HG03196 (cell line): Measurements from ENCODE around the gene TRIM65.

ENCODE experiments used
- ATAC-seq: cut with Tn5 transposase; IDR thresholded peaks from one replicate; pipeline ENCODE4 v1.9.1; 2021; ENCODE audit not compliant: unreplicated experiment

TRIM65 gene

DNA sequence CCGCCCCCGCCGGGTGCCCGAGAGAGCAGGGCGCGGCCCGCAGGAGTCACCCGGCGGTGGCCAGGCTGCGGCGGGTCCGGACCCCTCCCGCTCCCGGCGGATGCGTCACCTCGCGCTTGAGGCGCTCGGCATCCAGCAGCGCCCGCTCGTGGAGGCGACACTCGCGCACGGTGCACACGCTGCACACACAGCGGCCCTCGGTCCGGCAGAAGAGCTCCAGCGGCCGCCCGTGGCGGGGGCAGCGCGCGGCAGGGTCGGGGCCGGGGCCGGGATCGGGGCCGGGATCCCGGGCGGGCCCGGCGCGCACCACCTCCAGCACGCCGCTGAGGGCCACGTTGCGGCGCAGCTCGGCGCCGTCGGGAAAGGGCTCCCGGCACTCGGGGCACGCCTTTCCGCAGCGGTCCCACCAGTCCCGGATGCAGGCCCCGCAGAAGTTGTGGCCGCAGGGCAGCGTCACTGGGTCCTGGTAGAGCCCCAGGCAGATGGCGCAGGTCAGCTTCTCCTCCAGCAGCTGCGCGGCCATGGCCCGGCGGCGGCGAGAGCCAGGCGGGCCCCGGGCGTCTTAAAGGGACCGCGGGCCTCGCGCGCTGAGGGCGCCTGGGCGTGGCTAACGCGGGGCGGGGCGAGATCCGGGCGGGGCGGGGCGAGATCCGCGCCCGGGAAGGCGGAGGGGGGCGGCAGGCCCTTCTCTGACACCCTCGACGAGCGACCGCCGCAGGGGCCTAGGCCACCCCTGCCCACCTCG is at the start of gene TRIM65:
Gene TRIM65, minus strand, starts transcription at position 537 of the 745 bp plus-strand sequence. Its CDS starts 14 bp downstream, at position 523.
- ATAC-seq, result peak; percentile 42

- ATAC-seq, result no peak
Observed at GRCh38 chr17:75945211-75945610, 48.5 kb upstream of the TRIM65 start.

GRCh38 chr17:75943491-75943890 is 46.7 kb upstream of the TRIM65 start:
- ATAC-seq, result no peak

GRCh38 chr17:75942473-75942872 is 45.7 kb upstream of the TRIM65 start:
- ATAC-seq, result no peak

DNA sequence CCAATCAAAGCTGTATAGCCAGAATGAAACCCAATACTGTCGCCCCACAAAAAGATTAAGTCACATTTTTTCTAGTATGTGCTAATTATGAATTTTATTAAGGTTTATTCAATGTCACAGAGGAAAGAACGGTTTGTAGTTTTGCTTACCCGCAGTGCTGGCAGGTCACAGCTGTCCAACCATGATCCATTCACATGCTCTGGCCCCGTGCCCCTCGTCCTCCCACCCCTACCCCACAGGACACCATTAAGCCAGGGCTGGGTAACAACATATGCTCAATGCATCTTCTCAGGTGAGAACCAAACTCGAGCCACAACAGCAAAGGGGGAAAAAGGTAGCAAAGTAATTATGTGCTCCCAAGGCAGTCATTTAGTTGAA is 44.7 kb upstream of the TRIM65 start:
- no peak for ATAC-seq

GRCh38 chr17:75940727-75941441 is 44.1 kb upstream of the TRIM65 start, which contains the start of gene FBF1:
Gene FBF1 (minus strand): TSS chr17:75941042. CDS start chr17:75938149, 2,893 bp downstream.
- ATAC-seq, result peak; percentile 94

DNA sequence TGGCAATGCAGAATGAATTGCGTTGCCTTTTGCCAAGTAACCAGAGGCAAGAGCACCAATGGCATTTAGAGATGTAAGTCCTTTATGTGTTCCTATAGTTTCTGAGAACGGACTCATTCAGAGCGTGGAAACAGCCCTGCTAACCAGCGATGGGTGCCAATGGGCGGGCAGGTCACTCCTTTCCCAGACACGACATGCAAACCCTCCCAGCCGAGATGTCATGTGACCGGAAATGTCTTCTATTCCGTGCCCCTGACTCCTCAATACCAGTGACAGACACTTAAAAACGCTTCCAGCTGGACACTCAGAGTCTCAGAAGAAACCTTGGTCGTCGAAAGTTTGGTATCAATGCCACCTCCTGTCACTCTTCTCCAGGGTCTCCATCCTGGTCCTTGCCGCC is 40.9 kb upstream of the TRIM65 start:
- no peak for ATAC-seq

DNA sequence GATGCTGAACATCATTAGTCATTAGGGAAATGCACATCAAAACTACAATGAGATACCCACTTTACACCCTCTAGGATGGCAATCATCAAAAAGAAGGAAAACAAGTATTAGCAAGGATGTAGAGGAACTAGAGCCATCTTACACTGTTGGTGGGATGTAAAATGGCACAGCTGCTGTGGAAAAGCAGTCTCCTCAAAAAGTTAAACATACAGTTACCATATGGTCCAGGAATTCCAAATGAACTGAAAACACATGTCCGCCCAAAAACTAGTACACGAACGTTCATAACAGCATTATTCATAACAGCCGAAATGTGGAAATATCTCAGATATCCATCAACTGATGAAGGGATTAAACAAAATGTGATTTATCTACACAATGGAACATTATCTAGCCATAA is 37.1 kb upstream of the TRIM65 start:
- ATAC-seq, result no peak

DNA sequence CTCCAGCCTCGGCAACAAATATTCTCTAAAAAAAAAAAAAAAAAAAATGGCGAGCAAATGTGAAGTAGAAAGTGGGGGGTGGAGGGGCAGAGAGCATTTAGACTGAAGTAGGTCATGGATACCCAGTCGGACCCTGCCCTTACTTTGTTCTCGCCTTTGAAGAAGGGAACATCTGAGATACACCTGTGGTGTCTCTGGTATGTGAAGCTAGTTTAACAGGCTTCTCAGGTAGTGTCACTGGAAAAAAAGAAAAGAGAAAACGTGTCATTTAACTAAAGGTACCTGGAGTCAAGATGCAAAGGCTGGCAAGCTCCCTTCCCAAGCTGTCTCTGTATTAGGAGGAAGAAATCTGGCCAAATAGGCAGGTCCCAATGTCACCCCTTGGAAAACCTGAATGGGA is 36.1 kb upstream of the TRIM65 start:
- ATAC-seq, result no peak

DNA sequence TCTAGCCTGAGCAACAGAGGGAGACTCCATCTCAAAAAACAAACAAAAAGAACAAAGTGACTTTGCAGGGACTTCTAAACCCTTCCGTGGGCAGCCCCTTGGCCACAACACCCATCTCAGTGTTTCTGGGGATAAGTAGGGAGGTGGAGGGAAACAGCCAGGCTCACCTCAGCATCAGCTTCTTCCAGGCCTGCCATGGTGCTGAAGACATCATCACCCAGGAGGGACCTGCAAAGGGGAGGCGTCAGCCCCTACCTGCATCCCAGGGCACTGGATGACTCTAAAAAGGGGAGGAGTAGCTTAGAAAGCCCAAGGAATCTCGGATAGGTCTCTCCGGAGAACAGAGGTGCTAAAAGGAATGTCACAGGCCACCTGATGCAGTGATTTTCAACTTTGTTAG is 34.3 kb upstream of the TRIM65 start:
- ATAC-seq, result no peak

- ATAC-seq, result no peak
Observed at GRCh38 chr17:75927286-75927922, 30.7 kb upstream of the TRIM65 start.

DNA sequence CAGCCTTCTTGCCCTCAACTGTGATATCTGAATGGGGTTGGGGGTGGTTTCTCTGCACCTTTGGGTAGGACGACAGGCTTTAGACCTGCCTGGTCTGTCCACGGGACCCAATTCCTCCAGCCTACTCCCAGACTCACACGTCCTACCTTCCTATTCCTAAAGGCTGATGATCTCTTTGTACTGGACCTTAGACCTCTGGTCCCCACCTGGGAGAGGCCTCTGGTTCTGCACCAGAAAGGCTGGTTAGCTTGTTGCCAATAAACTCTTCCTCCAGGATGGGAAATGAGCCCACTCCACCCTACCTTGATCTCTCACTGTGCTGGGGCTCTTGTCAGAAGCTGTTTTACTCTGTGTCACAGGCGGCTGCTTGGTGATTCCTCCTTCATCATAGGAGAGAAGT is 29.7 kb upstream of the TRIM65 start:
- no peak for ATAC-seq

DNA sequence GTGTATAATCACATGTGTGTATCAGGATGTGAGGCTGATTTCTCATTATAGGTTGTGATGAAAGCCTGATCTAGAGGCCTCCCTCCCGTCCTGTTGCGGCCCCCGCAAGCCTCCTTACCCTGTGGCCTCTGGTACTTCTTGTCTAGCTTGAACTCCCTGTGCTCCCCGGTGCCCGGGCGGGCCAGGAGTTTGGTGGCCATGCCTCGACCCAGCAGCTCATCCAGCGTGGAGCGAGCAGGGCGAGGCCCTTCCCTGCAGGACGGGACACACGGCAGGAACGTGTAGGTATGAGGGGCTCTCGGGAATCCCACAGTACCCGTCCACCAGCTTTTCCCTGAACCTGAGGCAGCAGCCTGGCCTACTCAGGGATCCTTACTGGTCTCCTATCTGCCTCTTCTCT is 29.2 kb upstream of the TRIM65 start:
- ATAC-seq, result no peak

DNA sequence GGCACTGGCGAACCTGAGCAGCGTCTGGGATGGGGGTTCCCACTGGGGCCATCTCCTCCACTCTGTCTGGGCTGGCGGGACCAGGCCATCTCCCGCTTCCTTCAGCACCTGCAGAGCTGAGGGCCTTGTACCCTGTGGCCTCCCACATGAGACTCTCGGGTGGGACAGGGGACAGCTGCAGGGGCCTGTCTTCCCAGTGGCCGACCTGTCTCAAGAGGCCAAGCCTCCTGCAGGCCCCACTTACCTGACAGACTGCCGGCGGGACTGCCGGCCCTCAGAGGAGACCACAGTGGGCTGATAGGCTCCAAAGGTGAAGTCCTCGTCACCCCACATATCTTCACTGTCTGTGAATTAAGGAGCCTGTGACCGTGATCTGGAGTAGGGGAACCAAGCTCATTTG is 28.4 kb upstream of the TRIM65 start:
- no peak for ATAC-seq

DNA sequence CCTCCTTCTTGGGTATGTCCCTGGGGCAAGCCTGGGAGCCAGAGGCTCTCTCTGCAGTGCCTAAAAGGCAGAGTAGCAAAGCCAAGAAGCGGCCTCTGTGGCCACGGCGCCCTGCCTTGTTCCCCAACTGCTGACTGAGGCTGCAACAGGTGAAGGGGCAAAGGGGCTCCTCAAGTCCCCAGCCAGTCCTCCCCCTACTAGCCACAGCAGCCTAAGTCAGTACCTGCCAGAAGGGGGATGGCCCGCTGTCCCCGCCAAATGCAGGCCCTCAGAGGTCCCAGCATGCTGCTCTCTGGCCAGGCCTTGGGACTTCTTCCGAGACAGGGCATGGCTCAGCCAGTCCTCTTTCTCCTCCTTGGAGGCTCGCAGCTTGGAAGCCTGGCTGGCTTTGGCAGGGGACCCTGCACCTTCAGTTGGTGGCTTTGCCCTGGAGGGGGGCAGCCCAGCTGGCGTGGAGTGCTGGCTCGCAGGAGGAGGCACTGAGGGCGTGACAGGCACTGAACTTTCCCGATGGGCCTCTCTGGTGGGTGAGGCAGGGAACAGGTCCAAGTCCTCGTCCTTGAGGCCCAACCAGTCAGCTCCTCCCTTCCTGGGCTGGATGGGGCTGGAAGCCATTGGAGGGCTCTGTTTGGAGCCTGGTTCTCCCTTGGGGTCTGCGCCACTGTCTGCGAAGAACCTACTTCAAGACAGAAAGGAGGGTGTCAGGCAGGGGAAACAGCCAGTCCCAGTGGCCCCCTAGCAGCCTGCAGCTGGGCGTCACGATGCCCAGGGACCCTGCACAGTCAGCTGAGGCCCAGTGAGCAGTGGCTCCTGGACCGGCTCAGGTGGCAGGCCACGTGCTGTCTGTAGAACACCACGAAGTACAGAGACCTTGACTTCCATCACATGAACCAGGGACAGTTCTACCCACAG is 26.5 kb upstream of the TRIM65 start:
- no peak for ATAC-seq

- ATAC-seq, result no peak
Observed at GRCh38 chr17:75922173-75922961, 25.6 kb upstream of the TRIM65 start.

DNA sequence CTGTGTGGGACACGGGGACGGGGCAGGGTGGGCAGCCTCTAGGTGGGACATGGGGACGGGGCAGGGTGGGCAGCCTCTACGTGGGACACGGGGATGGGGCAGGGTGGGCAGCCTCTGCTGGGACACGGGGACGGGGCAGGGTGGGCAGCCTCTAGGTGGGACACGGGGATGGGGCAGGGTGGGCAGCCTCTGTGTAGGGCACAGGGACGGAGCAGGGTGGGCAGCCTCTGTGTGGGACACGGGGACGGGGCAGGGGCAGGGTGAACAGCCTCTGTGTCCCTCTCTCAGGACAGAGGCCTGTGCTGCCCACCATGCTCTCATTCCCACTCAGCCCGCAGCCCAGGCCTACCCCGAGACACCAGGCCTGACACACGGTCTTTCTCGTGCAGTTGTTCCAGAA is 24.8 kb upstream of the TRIM65 start:
- ATAC-seq, result no peak

DNA sequence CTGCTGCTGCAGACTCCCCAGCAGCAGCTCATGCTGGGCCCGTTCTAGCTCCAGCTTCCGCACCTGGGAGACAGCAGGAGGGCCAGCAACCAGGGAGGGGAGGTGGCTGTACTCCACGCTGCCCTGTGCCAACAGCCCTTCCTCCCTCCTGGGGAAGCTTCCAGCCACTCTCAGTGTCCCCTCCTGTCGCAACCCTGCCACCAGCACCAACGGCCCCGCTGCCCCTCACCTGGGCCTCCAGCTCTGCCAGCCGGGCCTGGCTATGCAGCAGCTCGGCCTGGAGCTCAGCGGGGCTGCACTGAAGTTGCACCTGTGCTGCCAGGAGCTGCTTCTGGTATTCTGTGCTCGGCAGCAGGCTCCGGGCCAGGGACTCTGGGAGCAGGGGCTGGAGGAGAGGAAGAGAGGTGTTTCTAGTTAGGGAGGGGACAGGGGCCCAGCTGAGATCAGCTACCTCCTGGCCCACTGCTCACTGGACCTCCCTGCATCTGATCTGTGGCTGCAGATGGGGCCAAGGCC is 23.4 kb upstream of the TRIM65 start:
- ATAC-seq, result no peak

- ATAC-seq, result no peak
Observed at GRCh38 chr17:75919611-75920010, 22.9 kb upstream of the TRIM65 start.

DNA sequence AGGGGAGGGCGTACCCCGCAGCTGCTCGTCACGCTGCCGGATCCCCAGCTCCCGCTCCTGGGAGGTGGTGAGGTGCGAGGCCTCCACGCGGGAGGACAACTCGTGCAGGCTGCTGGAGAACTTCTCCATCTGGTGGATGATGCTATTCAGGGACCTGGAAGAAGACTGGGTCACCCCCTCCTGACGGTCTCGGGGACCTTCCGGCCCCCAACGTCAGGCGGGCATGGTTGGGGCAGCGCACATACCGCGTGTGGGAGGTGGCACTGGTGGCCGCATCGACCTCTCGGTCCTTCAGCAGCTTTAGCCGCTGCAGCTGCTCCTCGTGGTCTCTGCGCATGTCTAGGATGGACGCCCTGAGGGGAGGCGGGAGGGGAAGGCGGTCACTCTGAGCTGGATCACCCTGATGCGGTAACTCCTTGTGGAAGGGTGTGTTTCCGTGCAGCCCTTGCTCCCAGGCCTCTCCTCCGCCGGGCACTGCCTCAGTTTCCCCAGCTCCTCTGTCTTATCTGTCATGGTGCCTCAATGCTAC is 21.2 kb upstream of the TRIM65 start:
- ATAC-seq, result no peak
